Astrocyte of the spinal cord (primary cell): ENCODE measurements around the gene OR12D1.
"Not testable (repeated sequence)": the region's sequence is repeated elsewhere in the genome, so short reads cannot be mapped to it uniquely, and the experiment has no call there.

Experiments
- DNase-seq: peaks from one replicate; pipeline ENCODE4 v3.0.0; 2011; ENCODE audit warnings: low read depth, low spot score
- H3K4me3 ChIP-seq: 2 replicates; pipeline ENCODE4 v1.5.1; 2011; ENCODE audit warnings: low read depth, mild to moderate bottlenecking, low read length, moderate library complexity
- in situ Hi-C: cut with HindIII; loops from 2 replicates; pipeline ENCODE4 v1.10.0; 2017; ENCODE audit warnings: low sequenced_read_pairs
- TF ChIP-seq, protein P1 (sequence below): IDR thresholded peaks from 2 replicates; pipeline ENCODE4 v1.5.1; 2012; ENCODE audit warnings: low read depth, mild to moderate bottlenecking, low read length, inconsistent platforms

OR12D1 gene

DNA sequence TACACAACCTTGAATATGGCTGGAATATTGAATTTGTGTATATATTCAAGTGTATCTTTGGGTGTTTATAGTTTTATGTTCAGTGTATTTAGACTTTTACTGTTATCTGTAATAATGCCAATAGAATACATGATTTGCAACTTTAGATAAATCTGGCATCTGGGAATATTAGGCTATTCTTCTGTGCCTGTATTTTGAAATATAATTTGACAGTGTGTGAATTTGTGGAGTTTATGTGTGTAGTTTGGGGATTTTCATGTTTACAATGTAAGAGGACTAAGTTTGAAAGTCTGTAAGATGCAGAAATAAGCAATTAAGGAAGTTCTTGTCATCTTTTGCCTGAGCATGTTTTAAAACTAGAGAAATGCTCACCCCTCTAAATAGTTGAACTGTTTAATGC, 24.3 kb downstream of the OR12D1 start, which contains the start of gene OR10C1:
TSS of gene OR10C1 (plus strand) at position 301 of the 400 bp plus-strand sequence. CDS start 710 bp downstream, outside the sequence.
- TF ChIP-seq, protein P1, sequence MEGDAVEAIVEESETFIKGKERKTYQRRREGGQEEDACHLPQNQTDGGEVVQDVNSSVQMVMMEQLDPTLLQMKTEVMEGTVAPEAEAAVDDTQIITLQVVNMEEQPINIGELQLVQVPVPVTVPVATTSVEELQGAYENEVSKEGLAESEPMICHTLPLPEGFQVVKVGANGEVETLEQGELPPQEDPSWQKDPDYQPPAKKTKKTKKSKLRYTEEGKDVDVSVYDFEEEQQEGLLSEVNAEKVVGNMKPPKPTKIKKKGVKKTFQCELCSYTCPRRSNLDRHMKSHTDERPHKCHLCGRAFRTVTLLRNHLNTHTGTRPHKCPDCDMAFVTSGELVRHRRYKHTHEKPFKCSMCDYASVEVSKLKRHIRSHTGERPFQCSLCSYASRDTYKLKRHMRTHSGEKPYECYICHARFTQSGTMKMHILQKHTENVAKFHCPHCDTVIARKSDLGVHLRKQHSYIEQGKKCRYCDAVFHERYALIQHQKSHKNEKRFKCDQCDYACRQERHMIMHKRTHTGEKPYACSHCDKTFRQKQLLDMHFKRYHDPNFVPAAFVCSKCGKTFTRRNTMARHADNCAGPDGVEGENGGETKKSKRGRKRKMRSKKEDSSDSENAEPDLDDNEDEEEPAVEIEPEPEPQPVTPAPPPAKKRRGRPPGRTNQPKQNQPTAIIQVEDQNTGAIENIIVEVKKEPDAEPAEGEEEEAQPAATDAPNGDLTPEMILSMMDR, result no peak
- DNase-seq, result no peak
- in situ Hi-C loops, result no loop called here
- H3K4me3 ChIP-seq, result no peak within 1 kb of the TSS

DNA sequence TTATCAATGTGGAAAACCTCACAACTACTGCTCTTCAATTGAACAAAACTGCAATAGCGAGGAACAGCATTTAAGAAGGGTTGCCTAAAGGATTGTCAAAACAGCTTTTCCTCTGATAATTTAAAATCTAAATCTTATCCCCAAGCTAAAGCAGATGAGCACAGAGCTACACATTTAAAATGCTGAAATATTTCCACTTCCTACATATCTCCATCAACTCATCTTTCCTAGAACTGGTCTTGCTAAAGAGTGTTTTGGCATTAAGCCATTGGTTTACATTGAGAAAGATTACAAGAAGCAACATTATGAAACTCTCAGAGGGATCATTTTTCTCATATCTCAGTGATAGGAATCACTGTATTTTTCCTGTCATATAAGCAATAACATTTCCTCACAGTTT, 28.0 kb downstream of the OR12D1 start:
- TF ChIP-seq, protein P1, result no peak
- in situ Hi-C loops, result no loop called here
- no peak overlapping the region for H3K4me3 ChIP-seq
- DNase-seq, result no peak

DNA sequence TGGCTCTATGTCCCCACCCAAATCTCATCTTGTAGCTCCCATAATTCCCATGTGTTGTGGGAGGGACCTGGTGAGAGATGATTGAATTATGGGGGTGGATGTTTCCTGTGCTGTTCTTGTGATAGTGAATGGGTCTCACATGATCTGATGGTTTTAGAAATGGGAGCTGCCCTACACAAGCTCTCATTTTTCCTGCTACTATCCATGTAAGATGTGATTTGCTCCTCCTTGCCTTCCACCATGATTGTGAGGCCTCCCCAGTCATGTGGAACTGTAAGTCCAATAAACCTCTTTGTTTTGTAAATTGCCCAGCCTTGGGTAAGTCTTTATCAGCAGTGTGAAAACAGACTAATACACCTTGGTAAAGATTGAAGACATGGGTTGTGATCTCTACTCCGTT, 29.3 kb downstream of the OR12D1 start:
- DNase-seq, H3K4me3 ChIP-seq, in situ Hi-C loops: not testable (repeated sequence)

DNA sequence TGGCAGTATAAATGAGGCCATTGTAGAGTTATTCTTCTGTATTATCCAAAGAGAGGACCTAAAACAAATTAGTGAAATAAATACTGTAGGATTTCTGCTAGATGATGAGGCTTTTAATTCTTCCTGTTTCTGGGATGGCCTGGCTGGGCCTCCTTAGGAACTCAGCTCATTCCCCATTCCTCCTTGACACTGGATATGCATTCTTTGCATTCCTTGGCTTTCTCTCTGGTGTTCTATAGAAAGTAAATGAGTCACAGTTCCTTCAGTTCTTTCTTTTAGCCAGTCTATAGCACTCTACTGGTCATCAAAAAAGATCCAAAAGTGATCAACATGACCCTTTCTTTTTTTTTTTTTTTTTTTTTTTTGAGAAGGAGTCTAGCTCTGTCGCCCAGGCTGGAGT, 32.9 kb downstream of the OR12D1 start:
- in situ Hi-C loops, result no loop called here
- TF ChIP-seq, protein P1, result no peak
- peak; percentile 2 for DNase-seq
- no peak overlapping the region for H3K4me3 ChIP-seq

DNA sequence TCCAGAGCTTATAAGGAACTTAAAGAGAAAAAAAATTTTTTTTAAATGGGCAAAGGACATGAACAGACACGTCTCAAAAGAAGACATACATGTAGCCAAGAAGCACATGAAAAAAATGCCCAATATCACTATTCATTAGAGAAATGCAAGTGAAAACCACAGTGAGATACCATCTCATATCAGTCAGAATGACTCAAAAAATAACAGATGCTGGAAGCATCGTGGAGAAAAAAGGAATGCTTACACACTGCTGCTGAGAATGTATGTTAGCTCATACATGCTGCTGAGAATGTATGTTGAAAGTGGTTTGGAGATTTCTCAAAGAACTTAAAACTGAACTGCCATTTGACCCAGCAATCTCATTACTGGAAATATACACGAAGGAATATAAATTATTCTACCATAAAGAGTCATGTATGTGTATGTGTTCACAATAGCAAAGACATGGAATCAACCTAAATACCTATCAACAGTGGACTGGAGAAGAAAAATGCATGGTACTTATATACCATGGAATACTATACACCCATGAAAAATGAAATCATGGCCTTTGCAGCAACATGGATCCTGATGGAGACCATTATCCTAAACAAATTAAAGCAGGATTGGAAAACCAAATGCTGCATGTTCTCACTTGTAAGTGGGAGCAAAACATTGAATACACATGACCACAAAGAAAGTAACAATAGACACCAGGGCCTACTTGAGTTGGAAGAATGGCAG, 36.9 kb downstream of the OR12D1 start:
- DNase-seq, result peak; percentile 16
- in situ Hi-C loops, result no loop called here
- H3K4me3 ChIP-seq, result no peak overlapping the region
- TF ChIP-seq, protein P1, result no peak

DNA sequence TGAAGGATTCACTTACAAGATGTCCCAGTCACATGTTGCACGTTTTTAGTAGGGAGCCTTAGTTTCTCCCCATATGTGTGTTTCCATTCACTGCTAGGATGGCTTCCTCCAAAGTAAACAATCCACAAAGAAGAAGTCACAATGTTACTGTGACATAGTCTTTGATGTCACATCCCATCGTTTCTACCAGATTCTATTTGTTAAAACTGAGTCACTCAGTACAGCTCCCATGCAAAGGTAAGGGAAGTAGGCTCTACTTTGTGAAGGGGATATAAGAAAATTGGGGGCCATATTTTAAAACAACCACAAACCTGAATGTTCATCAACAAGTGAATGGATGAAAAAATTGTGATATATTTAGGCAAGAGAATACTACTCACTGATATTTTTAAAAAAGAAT, 42.2 kb downstream of the OR12D1 start, which contains the start of the genes OR11A1 and OR2H1:
TSS of gene OR11A1 (minus strand) at position 101 of the 400 bp plus-strand sequence. CDS start 29,430 bp downstream, outside the sequence.
TSS of gene OR2H1 (plus strand) at position 185 of the 400 bp plus-strand sequence. CDS start 4,615 bp downstream, outside the sequence.
- H3K4me3 ChIP-seq, result no peak within 1 kb of the TSS
- DNase-seq, result no peak
- TF ChIP-seq, protein P1, result no peak
- in situ Hi-C loops, result no loop called here
